SK-N-SH treated with all-trans-retinoic acid at 6 μM for 48 hours (cell line): ENCODE results near the gene CACNA1C.

ENCODE experiments used
- ATAC-seq: fragments of 200-7000 bp; cut with Tn5 transposase; 3 replicates; pipeline ENCODE4 v1.9.1; 2020; ENCODE audit warnings: mild to moderate bottlenecking, moderate library complexity
- ARNTL ChIP-seq: fragments of 450-650 bp; formaldehyde crosslinking; IDR thresholded peaks from 2 replicates; pipeline ENCODE4 v1.5.0; 2020; ENCODE audit warnings: low read depth, mild to moderate bottlenecking, moderate library complexity, borderline replicate concordance
- BACH2 ChIP-seq: fragments of 250-450 bp; sonication (Bioruptor Pico); IDR thresholded peaks from 2 replicates; pipeline ENCODE4 v1.9.0; 2021; ENCODE audit warnings: mild to moderate bottlenecking, borderline replicate concordance
- CSDC2 ChIP-seq: fragments of 250-450 bp; sonication (Bioruptor Pico); IDR thresholded peaks from 2 replicates; pipeline ENCODE4 v1.5.0; 2020; ENCODE audit warnings: mild to moderate bottlenecking, moderate library complexity
- ESRRG ChIP-seq: fragments of 250-450 bp; sonication (Bioruptor Pico); IDR thresholded peaks from 2 replicates; pipeline ENCODE4 v1.6.1; 2021; ENCODE audit warnings: mild to moderate bottlenecking
- GLIS3 ChIP-seq: fragments of 250-450 bp; sonication (Bioruptor Pico); IDR thresholded peaks from 2 replicates; pipeline ENCODE4 v1.5.0; 2020; ENCODE audit warnings: mild to moderate bottlenecking, moderate library complexity
- ISL1 ChIP-seq: fragments of 250-450 bp; sonication (Bioruptor Pico); IDR thresholded peaks from 2 replicates; pipeline ENCODE4 v2.1.2; 2022; ENCODE audit warnings: mild to moderate bottlenecking, moderate library complexity
- OSR1 ChIP-seq: fragments of 250-450 bp; sonication (Bioruptor Pico); IDR thresholded peaks from 2 replicates; pipeline ENCODE4 v1.8.0; 2022; ENCODE audit warnings: moderate library complexity, mild to moderate bottlenecking, inconsistent platforms
- PPARA ChIP-seq: fragments of 250-450 bp; sonication (Bioruptor Pico); IDR thresholded peaks from 2 replicates; pipeline ENCODE4 v1.5.0; 2020; ENCODE audit warnings: mild to moderate bottlenecking, borderline replicate concordance
- RARB ChIP-seq: fragments of 250-450 bp; sonication (Bioruptor Pico); IDR thresholded peaks from 2 replicates; pipeline ENCODE4 v1.8.0; 2021; ENCODE audit warnings: mild to moderate bottlenecking, moderate library complexity
- SNAI2 ChIP-seq: fragments of 250-450 bp; sonication (Bioruptor Pico); IDR thresholded peaks from 2 replicates; pipeline ENCODE4 v1.5.0; 2020; ENCODE audit warnings: mild to moderate bottlenecking, moderate library complexity
- TCF4 ChIP-seq: fragments of 250-450 bp; sonication (Bioruptor Pico); IDR thresholded peaks from 2 replicates; pipeline ENCODE4 v1.8.0; 2021; ENCODE audit warnings: mild to moderate bottlenecking, moderate library complexity, borderline replicate concordance
- TOX ChIP-seq: fragments of 250-450 bp; sonication (Bioruptor Pico); IDR thresholded peaks from 2 replicates; pipeline ENCODE4 v1.8.0; 2021; ENCODE audit warnings: mild to moderate bottlenecking, moderate library complexity, borderline replicate concordance
- ZC3H10 ChIP-seq: fragments of 250-450 bp; sonication (Bioruptor Pico); IDR thresholded peaks from 2 replicates; pipeline ENCODE4 v1.5.1; 2021; ENCODE audit warnings: mild to moderate bottlenecking, moderate library complexity
- ZFP3 ChIP-seq: fragments of 250-450 bp; sonication (Bioruptor Pico); IDR thresholded peaks from 2 replicates; pipeline ENCODE4 v1.5.0; 2020; ENCODE audit warnings: mild to moderate bottlenecking, moderate library complexity
- ZFP30 ChIP-seq: fragments of 450-650 bp; formaldehyde crosslinking; IDR thresholded peaks from 2 replicates; pipeline ENCODE4 v1.5.0; 2022; ENCODE audit warnings: mild to moderate bottlenecking, moderate library complexity
- ZNF565 ChIP-seq: fragments of 450-650 bp; formaldehyde crosslinking; conservative IDR thresholded peaks from 2 replicates; pipeline ENCODE4 v1.5.0; 2020; ENCODE audit warnings: low read depth, mild to moderate bottlenecking, moderate library complexity
- ZNF70 ChIP-seq: fragments of 450-650 bp; formaldehyde crosslinking; IDR thresholded peaks from 2 replicates; pipeline ENCODE4 v1.5.0; 2020; ENCODE audit warnings: mild to moderate bottlenecking, moderate library complexity
- ZNF8 ChIP-seq: fragments of 450-650 bp; formaldehyde crosslinking; IDR thresholded peaks from 2 replicates; pipeline ENCODE4 v1.5.0; 2020; ENCODE audit warnings: mild to moderate bottlenecking, moderate library complexity
- TF ChIP-seq, protein P1 (sequence below): fragments of 250-450 bp; sonication (Bioruptor Pico); IDR thresholded peaks from 2 replicates; pipeline ENCODE4 v1.5.1; 2020; ENCODE audit warnings: low read depth, mild to moderate bottlenecking, moderate library complexity
- TF ChIP-seq, protein P2 (sequence below): fragments of 250-450 bp; sonication (Bioruptor Pico); IDR thresholded peaks from 2 replicates; pipeline ENCODE4 v1.8.0; 2021; ENCODE audit warnings: low read depth, mild to moderate bottlenecking, moderate library complexity, borderline replicate concordance
- TF ChIP-seq, protein P3 (sequence below): fragments of 250-450 bp; sonication (Bioruptor Pico); IDR thresholded peaks from 2 replicates; pipeline ENCODE4 v1.5.1; 2021; ENCODE audit warnings: mild to moderate bottlenecking, moderate library complexity
- TF ChIP-seq, protein P4 (sequence below): fragments of 250-450 bp; sonication (Bioruptor Pico); IDR thresholded peaks from 2 replicates; pipeline ENCODE4 v1.5.0; 2020; ENCODE audit warnings: mild to moderate bottlenecking, moderate library complexity

CACNA1C gene

DNA sequence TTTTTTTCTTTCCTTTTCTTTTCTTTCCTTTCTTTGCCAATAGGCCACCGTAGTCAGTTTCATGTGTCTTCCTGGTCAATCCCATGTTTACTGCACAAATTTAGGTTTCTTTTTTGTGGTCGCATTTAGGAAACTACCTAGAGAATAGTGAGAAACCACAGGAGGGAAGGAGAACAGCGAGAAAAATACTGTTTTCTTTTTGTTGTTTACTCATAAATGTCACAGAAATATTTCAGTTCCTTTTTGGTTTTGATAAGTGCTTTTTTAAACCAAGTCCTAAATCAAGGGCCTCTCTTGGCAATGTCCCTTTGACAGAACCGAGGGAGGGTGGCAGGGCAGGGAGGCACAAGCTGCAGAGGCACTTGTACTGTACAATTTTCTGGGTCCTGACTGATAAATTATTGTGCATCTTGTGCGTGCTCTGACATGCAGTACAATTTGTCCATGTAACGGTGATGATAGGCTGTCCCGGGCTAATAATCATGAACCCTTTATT lies 326.1 kb downstream of the CACNA1C start:
- ATAC-seq: no peak
- TF ChIP-seq, protein P1, sequence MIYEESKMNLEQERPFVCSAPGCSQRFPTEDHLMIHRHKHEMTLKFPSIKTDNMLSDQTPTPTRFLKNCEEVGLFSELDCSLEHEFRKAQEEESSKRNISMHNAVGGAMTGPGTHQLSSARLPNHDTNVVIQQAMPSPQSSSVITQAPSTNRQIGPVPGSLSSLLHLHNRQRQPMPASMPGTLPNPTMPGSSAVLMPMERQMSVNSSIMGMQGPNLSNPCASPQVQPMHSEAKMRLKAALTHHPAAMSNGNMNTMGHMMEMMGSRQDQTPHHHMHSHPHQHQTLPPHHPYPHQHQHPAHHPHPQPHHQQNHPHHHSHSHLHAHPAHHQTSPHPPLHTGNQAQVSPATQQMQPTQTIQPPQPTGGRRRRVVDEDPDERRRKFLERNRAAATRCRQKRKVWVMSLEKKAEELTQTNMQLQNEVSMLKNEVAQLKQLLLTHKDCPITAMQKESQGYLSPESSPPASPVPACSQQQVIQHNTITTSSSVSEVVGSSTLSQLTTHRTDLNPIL (CRISPR knock-in tag): no peak
- TF ChIP-seq BACH2 (CRISPR knock-in tag) (no peak), OSR1 (no peak), CSDC2 (CRISPR knock-in tag) (no peak), RARB (CRISPR knock-in tag) (no peak), PPARA (CRISPR knock-in tag) (no peak), ISL1 (CRISPR knock-in tag) (no peak), ESRRG (CRISPR knock-in tag) (no peak), SNAI2 (CRISPR knock-in tag) (no peak), TOX (CRISPR knock-in tag) (no peak), ZFP30 (CRISPR knock-in tag) (no peak), ZC3H10 (no peak), ZFP3 (CRISPR knock-in tag) (no peak), ZNF8 (CRISPR knock-in tag) (no peak), ARNTL (CRISPR knock-in tag) (no peak), ZNF565 (CRISPR knock-in tag) (no peak)
- TF ChIP-seq, protein P2, sequence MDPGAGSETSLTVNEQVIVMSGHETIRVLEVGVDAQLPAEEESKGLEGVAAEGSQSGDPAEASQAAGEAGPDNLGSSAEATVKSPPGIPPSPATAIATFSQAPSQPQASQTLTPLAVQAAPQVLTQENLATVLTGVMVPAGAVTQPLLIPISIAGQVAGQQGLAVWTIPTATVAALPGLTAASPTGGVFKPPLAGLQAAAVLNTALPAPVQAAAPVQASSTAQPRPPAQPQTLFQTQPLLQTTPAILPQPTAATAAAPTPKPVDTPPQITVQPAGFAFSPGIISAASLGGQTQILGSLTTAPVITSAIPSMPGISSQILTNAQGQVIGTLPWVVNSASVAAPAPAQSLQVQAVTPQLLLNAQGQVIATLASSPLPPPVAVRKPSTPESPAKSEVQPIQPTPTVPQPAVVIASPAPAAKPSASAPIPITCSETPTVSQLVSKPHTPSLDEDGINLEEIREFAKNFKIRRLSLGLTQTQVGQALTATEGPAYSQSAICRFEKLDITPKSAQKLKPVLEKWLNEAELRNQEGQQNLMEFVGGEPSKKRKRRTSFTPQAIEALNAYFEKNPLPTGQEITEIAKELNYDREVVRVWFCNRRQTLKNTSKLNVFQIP (CRISPR knock-in tag): no peak
- TF ChIP-seq, protein P3, sequence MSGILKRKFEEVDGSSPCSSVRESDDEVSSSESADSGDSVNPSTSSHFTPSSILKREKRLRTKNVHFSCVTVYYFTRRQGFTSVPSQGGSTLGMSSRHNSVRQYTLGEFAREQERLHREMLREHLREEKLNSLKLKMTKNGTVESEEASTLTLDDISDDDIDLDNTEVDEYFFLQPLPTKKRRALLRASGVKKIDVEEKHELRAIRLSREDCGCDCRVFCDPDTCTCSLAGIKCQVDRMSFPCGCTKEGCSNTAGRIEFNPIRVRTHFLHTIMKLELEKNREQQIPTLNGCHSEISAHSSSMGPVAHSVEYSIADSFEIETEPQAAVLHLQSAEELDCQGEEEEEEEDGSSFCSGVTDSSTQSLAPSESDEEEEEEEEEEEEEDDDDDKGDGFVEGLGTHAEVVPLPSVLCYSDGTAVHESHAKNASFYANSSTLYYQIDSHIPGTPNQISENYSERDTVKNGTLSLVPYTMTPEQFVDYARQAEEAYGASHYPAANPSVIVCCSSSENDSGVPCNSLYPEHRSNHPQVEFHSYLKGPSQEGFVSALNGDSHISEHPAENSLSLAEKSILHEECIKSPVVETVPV (CRISPR knock-in tag): no peak
- TF ChIP-seq, protein P4, sequence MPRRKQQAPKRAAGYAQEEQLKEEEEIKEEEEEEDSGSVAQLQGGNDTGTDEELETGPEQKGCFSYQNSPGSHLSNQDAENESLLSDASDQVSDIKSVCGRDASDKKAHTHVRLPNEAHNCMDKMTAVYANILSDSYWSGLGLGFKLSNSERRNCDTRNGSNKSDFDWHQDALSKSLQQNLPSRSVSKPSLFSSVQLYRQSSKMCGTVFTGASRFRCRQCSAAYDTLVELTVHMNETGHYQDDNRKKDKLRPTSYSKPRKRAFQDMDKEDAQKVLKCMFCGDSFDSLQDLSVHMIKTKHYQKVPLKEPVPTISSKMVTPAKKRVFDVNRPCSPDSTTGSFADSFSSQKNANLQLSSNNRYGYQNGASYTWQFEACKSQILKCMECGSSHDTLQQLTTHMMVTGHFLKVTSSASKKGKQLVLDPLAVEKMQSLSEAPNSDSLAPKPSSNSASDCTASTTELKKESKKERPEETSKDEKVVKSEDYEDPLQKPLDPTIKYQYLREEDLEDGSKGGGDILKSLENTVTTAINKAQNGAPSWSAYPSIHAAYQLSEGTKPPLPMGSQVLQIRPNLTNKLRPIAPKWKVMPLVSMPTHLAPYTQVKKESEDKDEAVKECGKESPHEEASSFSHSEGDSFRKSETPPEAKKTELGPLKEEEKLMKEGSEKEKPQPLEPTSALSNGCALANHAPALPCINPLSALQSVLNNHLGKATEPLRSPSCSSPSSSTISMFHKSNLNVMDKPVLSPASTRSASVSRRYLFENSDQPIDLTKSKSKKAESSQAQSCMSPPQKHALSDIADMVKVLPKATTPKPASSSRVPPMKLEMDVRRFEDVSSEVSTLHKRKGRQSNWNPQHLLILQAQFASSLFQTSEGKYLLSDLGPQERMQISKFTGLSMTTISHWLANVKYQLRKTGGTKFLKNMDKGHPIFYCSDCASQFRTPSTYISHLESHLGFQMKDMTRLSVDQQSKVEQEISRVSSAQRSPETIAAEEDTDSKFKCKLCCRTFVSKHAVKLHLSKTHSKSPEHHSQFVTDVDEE (CRISPR knock-in tag): no peak

DNA sequence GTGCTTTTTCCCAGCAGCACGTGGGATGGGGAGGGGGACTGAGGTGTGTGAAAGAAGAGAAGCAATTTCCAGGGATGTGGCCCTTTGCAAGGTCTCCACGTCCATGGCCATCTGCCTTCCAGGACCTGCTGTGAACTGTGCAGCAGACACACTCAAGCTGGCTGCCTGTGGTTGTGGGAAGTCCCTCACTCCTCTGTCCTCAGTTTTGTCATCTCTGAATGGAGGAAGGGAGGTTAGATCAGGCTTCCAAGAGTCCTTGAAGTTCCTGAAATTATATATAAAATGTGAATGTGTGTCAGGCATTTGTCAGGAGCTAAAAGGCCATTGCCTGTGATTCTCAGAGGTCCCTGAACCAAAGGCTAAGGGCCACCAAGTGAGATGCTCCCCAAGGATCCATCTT lies 328.2 kb downstream of the CACNA1C start:
- TF ChIP-seq TCF4 (CRISPR knock-in tag) (no peak), TOX (CRISPR knock-in tag) (no peak)
- ATAC-seq: no peak

DNA sequence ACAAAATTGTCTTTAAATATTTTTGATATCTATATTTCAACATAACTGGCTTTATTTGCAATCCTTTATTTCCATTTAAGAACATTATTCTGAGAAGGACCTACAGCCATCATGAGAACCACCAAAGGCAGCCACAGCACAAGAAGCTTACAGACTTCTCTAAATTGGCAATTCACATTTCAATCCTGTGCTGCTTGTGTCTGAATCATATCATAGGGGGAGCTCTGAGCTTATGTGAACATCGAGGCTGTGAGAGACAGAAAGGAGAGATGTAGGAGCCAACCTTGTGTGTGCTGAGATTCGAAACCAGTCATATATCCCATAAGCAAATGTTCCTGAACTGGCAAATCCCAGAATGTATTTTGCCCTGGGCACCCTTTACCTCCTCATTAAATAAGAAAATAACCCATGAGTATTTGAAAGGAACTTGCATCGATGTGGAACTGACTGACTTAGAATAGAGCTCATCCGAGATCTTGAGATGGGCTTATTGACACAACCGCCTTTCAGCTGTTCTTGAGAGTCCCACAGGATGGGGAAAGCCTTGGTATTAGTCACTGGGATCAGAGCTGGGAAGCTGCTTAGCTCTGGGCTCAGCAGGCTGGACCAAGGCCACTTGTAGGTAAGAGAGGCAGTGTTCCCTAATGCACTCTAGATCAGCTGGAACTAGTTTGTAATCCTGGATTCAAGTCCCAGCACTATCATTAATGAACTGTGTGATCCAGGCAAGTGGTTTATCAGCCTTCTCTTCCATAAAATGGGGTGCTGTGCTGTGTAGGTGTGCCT lies 329.8 kb downstream of the CACNA1C start:
- ATAC-seq: no peak
- TF ChIP-seq RARB (CRISPR knock-in tag) (no peak), GLIS3 (CRISPR knock-in tag) (no peak), ARNTL (CRISPR knock-in tag) (no peak), TOX (CRISPR knock-in tag) (no peak), BACH2 (CRISPR knock-in tag) (no peak), ZNF70 (no peak)
- TF ChIP-seq, protein P2 (CRISPR knock-in tag): no peak
- TF ChIP-seq, protein P4 (CRISPR knock-in tag): no peak
